ENCODE results near the gene TSPO. TPM values are rescaled to one million over a fixed set of nuclear protein-coding genes. Genes with fewer than 3 reads are reported as not detected.

Gene TSPO
- polyA plus RNA-seq, 1 of the 3 experiments (the other 2 are of a cell fraction): 156 TPM

- Histone ChIP-seq H2AFZ (ENCODE audit: low read depth) (no peak overlapping the region), H3K9me3 (no peaks in the 10 kb centered on the region), H3K9ac (no peak overlapping the region), H3K4me2 (no peak overlapping the region), H3K36me3 (replicated peaks in 1 of 2; ENCODE audit: control insufficient read depth in 1 of 2, insufficient read depth in 2 of 2, low read length in 1 of 2) (no peaks in the 10 kb centered on the region), H3K27ac (ENCODE audit: low read depth in 2 of 2, low read length in 1 of 2) (no peak overlapping the region), H3K4me1 (ENCODE audit: control insufficient read depth in 1 of 2, insufficient read depth in 2 of 2, low read depth in 1 of 2, low read length in 1 of 2) (no peaks in the 10 kb centered on the region; a peak in 1 of 4 replicates), H4K20me1 (ENCODE audit: insufficient read depth) (no peaks in the 10 kb centered on the region), H3K9me2 (no peaks in the 10 kb centered on the region), H3K79me2 (ENCODE audit: insufficient read depth) (no peaks in the 10 kb centered on the region), H3F3A (replicated peaks; ENCODE audit: insufficient read depth) (no peaks in the 10 kb centered on the region), H3K4me3 (ENCODE audit: low read depth in 2 of 2, low read length in 1 of 2) (no peak overlapping the region), H3K27me3 (ENCODE audit: insufficient read depth) (no peaks in the 10 kb centered on the region)
- POLR2A ChIA-PET: no interaction called here
- TF ChIP-seq NRF1 (IDR thresholded peaks at IDR 0.05; ENCODE audit: low read depth, low read length) (no peak), POLR2AphosphoS5 (IDR thresholded peaks at IDR 0.05; ENCODE audit: low read depth, low read length) (no peak), RXRA (IDR thresholded peaks at IDR 0.05; ENCODE audit: borderline replicate concordance, low read depth) (no peak), USF1 (IDR thresholded peaks at IDR 0.05; ENCODE audit: borderline replicate concordance, low read depth) (no peak), NFIC (IDR thresholded peaks at IDR 0.05; ENCODE audit: borderline replicate concordance) (no peak)
- whole genome bisulfite sequencing (ENCODE audit: low lambda C conversion rate): 52% methylated on average over 7 of the region's 9 CpGs
- no peak for DNase-seq
- CTCF ChIA-PET: no interaction called here
These were observed 47.6 kb downstream of the TSPO start for GRCh38 chr22:43198936-43199335.

- POLR2A ChIA-PET: no interaction called here
- no peak for TF ChIP-seq ELF1 (IDR thresholded peaks at IDR 0.05)
- WGBS (ENCODE audit: low lambda C conversion rate): 86% methylated on average over 7 of the region's 11 CpGs
These were observed 48.2 kb downstream of the TSPO start for GRCh38 chr22:43199541-43199940.

GRCh38 chr22:43200031-43200430, 48.7 kb downstream of the TSPO start:
- Histone ChIP-seq H3K9ac (no peak overlapping the region), H3K36me3 (replicated peaks in 1 of 2; ENCODE audit: control insufficient read depth in 1 of 2, insufficient read depth in 2 of 2, low read length in 1 of 2) (no peaks in the 10 kb centered on the region), H3K27ac (ENCODE audit: low read depth in 2 of 2, low read length in 1 of 2) (no peak overlapping the region), H2AFZ (ENCODE audit: low read depth) (no peak overlapping the region), H3K9me2 (no peaks in the 10 kb centered on the region), H3K4me2 (no peak overlapping the region), H3K9me3 (no peaks in the 10 kb centered on the region), H3K27me3 (ENCODE audit: insufficient read depth) (no peaks in the 10 kb centered on the region), H4K20me1 (ENCODE audit: insufficient read depth) (no peaks in the 10 kb centered on the region), H3F3A (replicated peaks; ENCODE audit: insufficient read depth) (no peaks in the 10 kb centered on the region), H3K4me1 (ENCODE audit: control insufficient read depth in 1 of 2, insufficient read depth in 2 of 2, low read depth in 1 of 2, low read length in 1 of 2) (no peaks in the 10 kb centered on the region; a peak in 1 of 4 replicates), H3K4me3 (ENCODE audit: low read depth in 2 of 2, low read length in 1 of 2) (no peak overlapping the region), H3K79me2 (ENCODE audit: insufficient read depth) (no peaks in the 10 kb centered on the region)
- no peak for DNase-seq
- ChIA-PET POLR2A (no interaction called here), CTCF (interaction anchor here (1.2 to 2.0 kb wide), 2 partner anchors 13 to 64 kb away, joined by 3 to 6 read pairs; partner anchors contain the start of gene TTLL12)
- WGBS (ENCODE audit: low lambda C conversion rate): no CpG with 5 or more reads among the region's 17 CpGs
- TF ChIP-seq RAD21 (IDR thresholded peaks at IDR 0.05; ENCODE audit: low read length) (no peak), NRF1 (IDR thresholded peaks at IDR 0.05; ENCODE audit: low read depth, low read length) (no peak)

More at GRCh38 chr22:43199541-43199940, 48.2 kb downstream of the TSPO start:
- Histone ChIP-seq H3K36me3 (replicated peaks in 1 of 2; ENCODE audit: control insufficient read depth in 1 of 2, insufficient read depth in 2 of 2, low read length in 1 of 2) (no peaks in the 10 kb centered on the region), H3K27me3 (ENCODE audit: insufficient read depth) (no peaks in the 10 kb centered on the region), H3K9me3 (no peaks in the 10 kb centered on the region), H4K20me1 (ENCODE audit: insufficient read depth) (no peaks in the 10 kb centered on the region), H2AFZ (ENCODE audit: low read depth) (no peak overlapping the region), H3K27ac (ENCODE audit: low read depth in 2 of 2, low read length in 1 of 2) (no peak overlapping the region), H3K9ac (no peak overlapping the region), H3K4me1 (ENCODE audit: control insufficient read depth in 1 of 2, insufficient read depth in 2 of 2, low read depth in 1 of 2, low read length in 1 of 2) (no peaks in the 10 kb centered on the region; a peak in 1 of 4 replicates), H3K4me3 (ENCODE audit: low read depth in 2 of 2, low read length in 1 of 2) (no peak overlapping the region), H3K9me2 (no peaks in the 10 kb centered on the region), H3K4me2 (no peak overlapping the region), H3K79me2 (ENCODE audit: insufficient read depth) (no peaks in the 10 kb centered on the region), H3F3A (replicated peaks; ENCODE audit: insufficient read depth) (no peaks in the 10 kb centered on the region)
- DNase-seq: no peak
- CTCF ChIA-PET: interaction anchor here (2.0 kb wide), 1 partner anchor 12 kb away, joined by 6 read pairs; the partner anchor contains the start of gene TTLL12

Measured in SK-N-SH (cell line).